LoVo (cell line): ENCODE data around the gene ATG4A.

Experiments used
- DNase-seq: peaks from one replicate; pipeline ENCODE4 v3.0.0-alpha.2; 2016; ENCODE audit warnings: low spot score

Gene ATG4A, protein sequence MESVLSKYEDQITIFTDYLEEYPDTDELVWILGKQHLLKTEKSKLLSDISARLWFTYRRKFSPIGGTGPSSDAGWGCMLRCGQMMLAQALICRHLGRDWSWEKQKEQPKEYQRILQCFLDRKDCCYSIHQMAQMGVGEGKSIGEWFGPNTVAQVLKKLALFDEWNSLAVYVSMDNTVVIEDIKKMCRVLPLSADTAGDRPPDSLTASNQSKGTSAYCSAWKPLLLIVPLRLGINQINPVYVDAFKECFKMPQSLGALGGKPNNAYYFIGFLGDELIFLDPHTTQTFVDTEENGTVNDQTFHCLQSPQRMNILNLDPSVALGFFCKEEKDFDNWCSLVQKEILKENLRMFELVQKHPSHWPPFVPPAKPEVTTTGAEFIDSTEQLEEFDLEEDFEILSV

DNA sequence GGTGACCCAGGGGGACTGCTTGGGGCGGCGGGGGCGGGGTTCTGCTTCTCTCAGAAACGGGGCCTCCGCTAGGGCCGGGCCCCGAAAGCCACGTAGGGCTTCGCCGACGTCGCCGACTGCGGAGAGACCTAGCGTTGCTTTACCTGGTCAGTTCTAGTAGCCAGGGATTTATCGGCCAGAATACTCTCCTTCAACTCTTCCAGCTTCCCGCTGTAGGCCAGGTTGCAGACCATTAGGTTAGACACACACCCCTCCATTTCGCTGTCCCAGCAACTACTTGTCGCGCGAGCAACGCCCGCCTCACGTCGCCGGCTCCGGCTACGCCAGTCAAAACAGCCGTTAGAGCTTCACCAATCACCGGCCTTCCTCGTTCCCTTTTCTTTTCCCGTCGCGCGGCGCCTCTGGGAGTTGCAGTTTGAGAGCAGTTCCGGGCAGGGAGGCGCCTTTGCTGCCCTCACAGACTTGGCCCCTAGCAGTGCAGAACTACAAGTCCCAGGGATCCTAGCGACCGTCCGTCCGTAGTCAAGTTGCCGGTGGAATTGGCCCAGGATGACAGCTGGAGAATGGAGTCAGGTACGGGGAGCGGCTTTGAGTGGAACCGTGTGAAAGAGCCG lies at the start of gene ATG4A, which contains the start of gene PSMD10:
ATG4A (plus strand) TSS at position 515 of the 614 bp plus-strand sequence; CDS start at position 564, 49 bp downstream.
PSMD10 (minus strand) TSS at position 279 of the 614 bp plus-strand sequence; CDS start at position 257, 22 bp downstream.
- DNase-seq: peak; percentile 89

- no peak for DNase-seq
Observed at GRCh38 chrX:108044554-108045256, 46.9 kb upstream of the ATG4A start, which contains the start of gene VSIG1. Gene VSIG1, plus strand, starts transcription at chrX:108045065. Its CDS starts 66 bp downstream, at chrX:108045131.

- DNase-seq: no peak
Observed at GRCh38 chrX:108049649-108050048, 41.9 kb upstream of the ATG4A start.

DNA sequence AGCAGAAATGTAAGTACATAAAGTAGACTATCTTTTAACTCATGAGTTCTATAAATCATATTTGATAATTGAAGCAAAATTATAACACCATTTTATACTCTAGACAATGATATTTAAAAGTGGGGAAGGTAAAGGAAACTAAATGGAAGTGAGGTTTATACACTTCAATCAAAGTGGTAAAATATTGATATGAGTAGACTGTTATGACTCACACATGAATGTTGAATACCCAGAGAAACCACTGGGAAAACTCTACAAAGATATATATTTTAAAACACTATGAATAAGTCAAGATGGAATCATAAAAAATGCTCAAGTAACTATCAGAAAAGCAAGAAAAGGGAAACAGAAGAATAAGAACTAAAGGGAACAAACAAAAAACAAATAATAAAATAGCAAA lies 38.4 kb upstream of the ATG4A start:
- no peak for DNase-seq

DNA sequence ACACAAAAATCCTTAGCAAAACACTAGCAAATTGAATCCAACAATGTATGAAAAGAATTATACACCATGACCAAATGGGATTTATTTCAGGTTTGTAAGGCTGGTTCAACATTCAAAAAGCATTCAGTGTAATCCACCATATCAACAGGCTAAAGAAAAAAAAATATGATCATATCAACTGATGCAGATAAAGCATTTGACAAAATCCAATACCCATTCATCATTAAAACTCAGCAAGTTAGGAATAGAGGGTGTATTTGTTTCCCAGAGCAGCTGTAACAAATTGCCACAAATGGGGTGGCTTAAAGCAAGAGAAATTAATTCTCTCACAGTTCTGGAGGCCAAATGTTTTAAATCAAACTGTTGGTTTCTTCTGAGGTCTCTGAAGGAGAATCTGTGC lies 36.0 kb upstream of the ATG4A start:
- no peak for DNase-seq

- no peak for DNase-seq
Observed at GRCh38 chrX:108059801-108060200, 31.8 kb upstream of the ATG4A start.

GRCh38 chrX:108064001-108064400 lies 27.6 kb upstream of the ATG4A start:
- DNase-seq: no peak

DNA sequence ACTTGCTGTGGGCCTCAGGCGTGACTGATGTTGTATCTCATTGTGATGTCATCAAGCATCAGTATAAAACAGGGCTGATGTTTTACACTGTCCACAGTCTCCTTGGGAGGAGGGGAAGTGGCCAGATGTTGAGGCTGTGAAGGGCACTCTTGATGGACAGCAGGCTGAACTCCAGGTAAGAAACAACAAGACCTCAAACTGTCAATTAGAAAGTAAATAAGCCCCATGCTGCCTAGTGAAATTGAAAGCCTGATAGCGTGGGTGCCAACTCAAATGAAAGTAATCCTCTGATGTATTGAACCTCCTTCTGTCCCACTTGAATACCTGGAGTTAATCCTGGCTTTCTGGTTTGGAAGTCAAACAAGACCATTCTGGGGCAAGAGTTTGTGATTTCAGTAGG lies 27.0 kb upstream of the ATG4A start:
- no peak for DNase-seq

DNA sequence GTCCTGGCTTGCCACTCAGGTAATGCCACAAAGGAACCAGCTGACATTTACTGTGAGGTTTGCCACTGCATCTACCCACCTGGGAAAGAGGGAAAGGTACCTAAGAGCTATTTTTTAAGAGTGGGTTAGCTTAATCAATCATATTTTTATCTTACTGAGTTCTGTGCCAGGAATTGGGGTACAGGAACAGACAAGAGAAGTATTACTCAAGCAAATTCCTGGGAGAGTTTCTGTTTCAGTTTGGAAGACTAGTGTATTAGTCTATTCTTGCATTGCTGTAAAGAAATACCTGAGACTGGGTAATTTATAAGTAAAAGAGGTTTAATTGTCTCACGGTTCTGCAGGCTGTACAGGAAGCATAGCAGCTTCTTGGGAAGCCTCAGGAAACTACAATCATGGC lies 23.5 kb upstream of the ATG4A start:
- no peak for DNase-seq

- DNase-seq: no peak
Observed at GRCh38 chrX:108070891-108071290, 20.7 kb upstream of the ATG4A start.

GRCh38 chrX:108071578-108071977 lies 20.0 kb upstream of the ATG4A start:
- no peak for DNase-seq

- no peak for DNase-seq
Observed at GRCh38 chrX:108072746-108073145, 18.8 kb upstream of the ATG4A start.

- DNase-seq: no peak
Observed at GRCh38 chrX:108081110-108081509, 10.5 kb upstream of the ATG4A start.

DNA sequence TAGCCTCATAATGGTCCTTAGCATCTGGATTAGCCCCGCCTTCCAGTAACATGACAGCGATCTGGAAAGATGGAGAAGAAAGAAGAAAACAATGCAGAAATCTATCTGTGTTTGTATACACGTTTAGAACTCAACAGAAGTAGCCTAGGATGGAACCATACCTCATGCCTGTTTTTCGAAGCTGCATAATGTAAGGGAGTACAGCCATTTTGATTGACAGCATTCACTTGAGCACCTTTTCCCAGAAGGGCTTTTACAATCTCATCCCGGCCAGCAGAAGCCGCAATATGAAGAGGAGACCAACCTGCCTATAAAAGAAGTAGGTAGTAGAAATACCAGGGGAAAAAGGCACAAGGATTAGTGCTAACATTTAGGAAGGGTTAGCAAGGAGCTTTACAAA lies 3.8 kb upstream of the ATG4A start:
- DNase-seq: no peak

DNA sequence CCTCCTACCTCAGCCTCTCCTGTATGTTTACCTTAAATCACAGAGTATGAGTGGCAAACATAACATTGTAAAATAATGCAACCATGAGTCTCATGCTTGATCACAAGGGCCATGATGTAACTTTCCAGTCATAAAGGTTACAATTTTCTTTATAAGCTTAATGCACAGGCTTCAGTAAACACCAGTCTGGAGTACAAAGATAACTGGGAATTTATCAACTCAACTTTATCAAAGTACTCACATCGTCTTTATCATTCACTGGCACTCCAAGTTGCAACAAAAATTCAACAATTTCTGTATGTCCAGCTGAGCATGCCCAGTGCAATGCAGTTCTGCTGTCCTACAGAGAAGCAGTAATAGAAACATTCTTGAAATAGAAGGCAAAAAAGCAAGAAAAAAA lies 3.1 kb upstream of the ATG4A start:
- DNase-seq: no peak

GRCh38 chrX:108090491-108091263 lies 901 bp upstream of the ATG4A start:
- peak; percentile 13 for DNase-seq

DNA sequence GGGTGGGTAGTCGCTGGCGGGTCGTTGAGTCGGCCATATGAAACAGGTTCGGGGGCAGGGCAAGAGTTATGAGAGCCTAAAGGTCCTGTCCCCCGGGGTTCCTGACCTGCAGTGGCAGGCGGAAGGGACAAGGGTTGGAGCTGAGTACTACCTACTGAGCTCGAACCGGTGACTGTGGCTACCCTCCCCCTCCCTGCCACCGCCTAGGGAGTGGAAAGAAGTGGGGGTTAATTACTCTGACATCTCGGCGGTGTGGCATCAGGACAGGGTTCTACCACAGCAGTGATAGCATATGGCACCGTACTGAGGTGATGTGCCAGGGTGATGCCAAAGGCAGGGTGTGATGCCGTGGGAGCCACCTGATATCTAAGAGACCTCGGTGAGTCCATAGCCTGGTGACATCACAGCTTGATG lies 307 bp downstream of the ATG4A start:
- peak; percentile 5 for DNase-seq

DNA sequence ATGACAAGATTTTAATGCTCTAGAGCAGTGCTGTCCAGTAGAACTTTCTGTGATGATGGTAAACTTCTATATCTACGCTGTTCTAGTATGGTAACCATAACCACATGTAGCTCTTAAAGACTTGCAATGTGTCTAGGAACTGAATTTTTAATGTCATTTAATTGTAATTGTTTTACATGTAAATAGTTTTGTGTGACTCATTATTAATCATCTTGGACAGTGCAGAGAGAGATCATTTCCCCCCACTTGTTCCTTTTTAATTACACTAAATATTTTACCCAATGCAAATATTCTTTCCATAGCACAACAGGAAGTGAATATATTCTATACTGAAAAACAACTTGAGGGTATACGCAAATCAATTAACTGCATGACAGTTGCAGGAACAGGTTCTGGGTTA lies 5.8 kb downstream of the ATG4A start:
- no peak for DNase-seq

DNA sequence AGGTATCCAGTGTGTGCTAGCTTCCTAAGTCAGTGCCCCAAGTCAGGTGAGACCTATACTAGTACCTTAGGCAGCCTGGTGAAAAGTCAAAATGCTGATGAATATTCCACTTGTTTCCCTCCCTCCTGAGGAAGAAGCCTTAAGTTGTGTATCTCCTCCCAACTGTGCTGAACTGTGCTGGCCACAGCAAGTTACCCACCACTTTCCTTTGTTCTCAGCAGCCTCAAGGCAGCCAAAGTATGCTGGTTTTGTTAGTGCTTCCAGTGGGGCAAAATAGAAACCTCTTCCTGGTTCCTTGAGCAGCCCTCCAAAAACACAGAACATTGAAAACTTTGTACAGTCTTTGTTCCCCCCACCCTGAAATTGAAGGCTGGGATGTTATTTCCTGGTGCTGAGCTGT lies 13.9 kb downstream of the ATG4A start:
- DNase-seq: no peak

DNA sequence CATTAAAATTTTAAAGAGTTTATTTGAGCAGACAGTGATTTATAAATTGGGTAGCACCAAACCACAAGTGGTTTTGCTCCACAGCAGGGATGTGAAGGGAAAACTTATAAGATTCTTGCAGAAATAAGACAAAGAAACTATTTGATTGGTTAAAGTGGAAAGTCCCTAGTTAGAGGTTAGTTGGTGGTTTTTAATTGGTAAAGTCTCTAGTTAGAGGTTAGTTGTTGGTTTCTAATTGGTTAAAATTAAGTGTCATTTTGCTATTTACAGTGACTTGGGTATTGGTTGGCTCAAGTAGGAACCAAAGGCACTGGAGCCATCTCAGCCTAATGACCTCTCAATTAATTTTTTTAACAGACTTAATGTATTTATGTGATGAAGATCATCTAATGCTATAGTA lies 23.0 kb downstream of the ATG4A start:
- DNase-seq: no peak

DNA sequence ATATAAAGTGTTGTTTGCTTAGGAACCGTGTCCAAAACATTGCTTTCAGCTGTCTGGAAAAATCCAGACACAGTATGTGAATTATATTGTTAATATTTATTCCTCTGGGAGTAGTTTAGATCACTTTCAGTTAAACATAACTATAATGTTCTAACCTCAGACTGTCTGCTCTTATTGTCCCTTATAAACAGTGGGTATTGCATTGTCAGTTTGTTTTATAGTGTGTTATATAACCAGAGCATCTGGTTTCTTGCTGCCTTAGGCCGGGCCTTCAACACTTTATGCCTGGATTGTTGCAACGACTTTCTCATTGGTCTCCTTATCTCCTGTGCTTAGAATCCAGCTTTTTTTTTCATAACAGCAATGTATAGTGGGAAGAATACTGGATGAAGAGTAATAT lies 26.4 kb downstream of the ATG4A start:
- DNase-seq: no peak

- DNase-seq: no peak
Observed at GRCh38 chrX:108121291-108121690, 29.7 kb downstream of the ATG4A start.
